ENCODE results near the gene CDKN2AIPNL.
"Not testable (repeated sequence)": the region's sequence is repeated elsewhere in the genome, so short reads cannot be mapped to it uniquely, and the experiment has no call there.

Gene CDKN2AIPNL

GRCh38 chr5:134437340-134437846, 25.7 kb upstream of the CDKN2AIPNL start:
- H3K4me1 ChIP-seq (ENCODE audit: control insufficient read depth, insufficient read depth, low read length) = peaks cover 49% of the 10 kb centered on the region

GRCh38 chr5:134436523-134437339, 25.1 kb upstream of the CDKN2AIPNL start:
- H3K36me3 ChIP-seq (ENCODE audit: insufficient read depth, low read length) = no peaks in the 10 kb centered on the region
- peak overlapping the region; percentile 29 for H3K4me3 ChIP-seq (ENCODE audit: low read length)
- no peaks in the 10 kb centered on the region for H3K9me3 ChIP-seq (replicated peaks; ENCODE audit: low read length)
- peak overlapping the region; percentile 67 for H3K4me2 ChIP-seq (ENCODE audit: low read length)
- no peaks in the 10 kb centered on the region for H3K27me3 ChIP-seq (ENCODE audit: control insufficient read depth, insufficient read depth, low read length)
- H3K9ac ChIP-seq (ENCODE audit: low read depth, low read length) = peak overlapping the region; percentile 71
- H3K4me1 ChIP-seq (ENCODE audit: control insufficient read depth, insufficient read depth, low read length) = peaks cover 49% of the 10 kb centered on the region

More at GRCh38 chr5:134437340-134437846, 25.7 kb upstream of the CDKN2AIPNL start:
- no peaks in the 10 kb centered on the region for H3K9me3 ChIP-seq (replicated peaks; ENCODE audit: low read length)
- H3K27me3 ChIP-seq (ENCODE audit: control insufficient read depth, insufficient read depth, low read length) = no peaks in the 10 kb centered on the region
- no peaks in the 10 kb centered on the region for H3K36me3 ChIP-seq (ENCODE audit: insufficient read depth, low read length)
- no peak overlapping the region for H3K4me3 ChIP-seq (ENCODE audit: low read length)
- peak overlapping the region; percentile 67 for H3K4me2 ChIP-seq (ENCODE audit: low read length)
- peak overlapping the region; percentile 71 for H3K9ac ChIP-seq (ENCODE audit: low read depth, low read length)

- Histone ChIP-seq H3K9ac (ENCODE audit: low read depth, low read length) (peak overlapping the region; percentile 52), H3K27me3 (ENCODE audit: control insufficient read depth, insufficient read depth, low read length) (no peaks in the 10 kb centered on the region), H3K4me2 (ENCODE audit: low read length) (no peak overlapping the region), H3K36me3 (ENCODE audit: insufficient read depth, low read length) (no peaks in the 10 kb centered on the region), H3K9me3 (replicated peaks; ENCODE audit: low read length) (no peaks in the 10 kb centered on the region), H3K4me1 (ENCODE audit: control insufficient read depth, insufficient read depth, low read length) (peaks cover 49% of the 10 kb centered on the region), H3K4me3 (ENCODE audit: low read length) (no peak overlapping the region)
Measured at GRCh38 chr5:134435560-134435959, 23.9 kb upstream of the CDKN2AIPNL start.

GRCh38 chr5:134432677-134433359, 21.1 kb upstream of the CDKN2AIPNL start:
- H3K4me3 ChIP-seq (ENCODE audit: low read length) = no peak overlapping the region
- H3K9ac ChIP-seq (ENCODE audit: low read depth, low read length) = no peak overlapping the region
- peaks cover 29% of the 10 kb centered on the region for H3K4me1 ChIP-seq (ENCODE audit: control insufficient read depth, insufficient read depth, low read length)
- no peaks in the 10 kb centered on the region for H3K27me3 ChIP-seq (ENCODE audit: control insufficient read depth, insufficient read depth, low read length)
- H3K36me3 ChIP-seq (ENCODE audit: insufficient read depth, low read length) = no peaks in the 10 kb centered on the region
- H3K9me3 ChIP-seq (replicated peaks; ENCODE audit: low read length) = no peaks in the 10 kb centered on the region
- H3K4me2 ChIP-seq (ENCODE audit: low read length) = no peak overlapping the region

- no peak overlapping the region for H3K4me2 ChIP-seq (ENCODE audit: low read length)
- peaks cover 22% of the 10 kb centered on the region for H3K4me1 ChIP-seq (ENCODE audit: control insufficient read depth, insufficient read depth, low read length)
Measured at GRCh38 chr5:134432174-134432573, 20.5 kb upstream of the CDKN2AIPNL start.

GRCh38 chr5:134430001-134430569, 18.4 kb upstream of the CDKN2AIPNL start:
- Histone ChIP-seq H3K9me3 (replicated peaks; ENCODE audit: low read length) (no peaks in the 10 kb centered on the region), H3K4me2 (ENCODE audit: low read length) (no peak overlapping the region), H3K27me3 (ENCODE audit: control insufficient read depth, insufficient read depth, low read length) (no peaks in the 10 kb centered on the region), H3K4me3 (ENCODE audit: low read length) (no peak overlapping the region), H3K9ac (ENCODE audit: low read depth, low read length) (no peak overlapping the region), H3K36me3 (ENCODE audit: insufficient read depth, low read length) (no peaks in the 10 kb centered on the region), H3K4me1 (ENCODE audit: control insufficient read depth, insufficient read depth, low read length) (peaks cover 1% of the 10 kb centered on the region)

More at GRCh38 chr5:134432174-134432573, 20.5 kb upstream of the CDKN2AIPNL start:
- Histone ChIP-seq H3K27me3 (ENCODE audit: control insufficient read depth, insufficient read depth, low read length) (no peaks in the 10 kb centered on the region), H3K9ac (ENCODE audit: low read depth, low read length) (no peak overlapping the region), H3K4me3 (ENCODE audit: low read length) (no peak overlapping the region), H3K9me3 (replicated peaks; ENCODE audit: low read length) (no peaks in the 10 kb centered on the region), H3K36me3 (ENCODE audit: insufficient read depth, low read length) (no peaks in the 10 kb centered on the region)

- no peaks in the 10 kb centered on the region for H3K36me3 ChIP-seq (ENCODE audit: insufficient read depth, low read length)
- no peaks in the 10 kb centered on the region for H3K27me3 ChIP-seq (ENCODE audit: control insufficient read depth, insufficient read depth, low read length)
- H3K4me3 ChIP-seq (ENCODE audit: low read length) = no peak overlapping the region
- H3K4me1 ChIP-seq (ENCODE audit: control insufficient read depth, insufficient read depth, low read length) = no peaks in the 10 kb centered on the region
- no peak overlapping the region for H3K9ac ChIP-seq (ENCODE audit: low read depth, low read length)
- H3K9me3 ChIP-seq (replicated peaks; ENCODE audit: low read length) = no peaks in the 10 kb centered on the region
- H3K4me2 ChIP-seq (ENCODE audit: low read length) = no peak overlapping the region
Measured at GRCh38 chr5:134427540-134428041, 15.9 kb upstream of the CDKN2AIPNL start.

GRCh38 chr5:134426361-134426760, 14.7 kb upstream of the CDKN2AIPNL start:
- no peaks in the 10 kb centered on the region for H3K9me3 ChIP-seq (replicated peaks; ENCODE audit: low read length)
- H3K36me3 ChIP-seq (ENCODE audit: insufficient read depth, low read length) = no peaks in the 10 kb centered on the region
- no peak overlapping the region for H3K9ac ChIP-seq (ENCODE audit: low read depth, low read length)
- no peak overlapping the region for H3K4me2 ChIP-seq (ENCODE audit: low read length)
- H3K4me1 ChIP-seq (ENCODE audit: control insufficient read depth, insufficient read depth, low read length) = no peaks in the 10 kb centered on the region
- no peaks in the 10 kb centered on the region for H3K27me3 ChIP-seq (ENCODE audit: control insufficient read depth, insufficient read depth, low read length)
- H3K4me3 ChIP-seq (ENCODE audit: low read length) = no peak overlapping the region

GRCh38 chr5:134423376-134423775, 11.7 kb upstream of the CDKN2AIPNL start:
- no peak overlapping the region for H3K9ac ChIP-seq (ENCODE audit: low read depth, low read length)
- H3K4me3 ChIP-seq (ENCODE audit: low read length) = no peak overlapping the region
- no peaks in the 10 kb centered on the region for H3K4me1 ChIP-seq (ENCODE audit: control insufficient read depth, insufficient read depth, low read length)
- no peaks in the 10 kb centered on the region for H3K9me3 ChIP-seq (replicated peaks; ENCODE audit: low read length)
- no peaks in the 10 kb centered on the region for H3K27me3 ChIP-seq (ENCODE audit: control insufficient read depth, insufficient read depth, low read length)
- H3K4me2 ChIP-seq (ENCODE audit: low read length) = no peak overlapping the region
- no peaks in the 10 kb centered on the region for H3K36me3 ChIP-seq (ENCODE audit: insufficient read depth, low read length)

- Histone ChIP-seq H3K4me2 (ENCODE audit: low read length) (no peak overlapping the region), H3K4me3 (ENCODE audit: low read length) (no peak overlapping the region), H3K9ac (ENCODE audit: low read depth, low read length) (no peak overlapping the region), H3K27me3 (ENCODE audit: control insufficient read depth, insufficient read depth, low read length) (no peaks in the 10 kb centered on the region), H3K9me3 (replicated peaks; ENCODE audit: low read length) (no peaks in the 10 kb centered on the region), H3K4me1 (ENCODE audit: control insufficient read depth, insufficient read depth, low read length) (no peaks in the 10 kb centered on the region), H3K36me3 (ENCODE audit: insufficient read depth, low read length) (no peaks in the 10 kb centered on the region)
Measured at GRCh38 chr5:134422791-134423365, 11.2 kb upstream of the CDKN2AIPNL start.

GRCh38 chr5:134421038-134421437, 9.4 kb upstream of the CDKN2AIPNL start:
- H3K27me3 ChIP-seq (ENCODE audit: control insufficient read depth, insufficient read depth, low read length); H3K4me2 ChIP-seq (ENCODE audit: low read length); H3K36me3 ChIP-seq (ENCODE audit: insufficient read depth, low read length); H3K9me3 ChIP-seq (replicated peaks; ENCODE audit: low read length); H3K4me3 ChIP-seq (ENCODE audit: low read length); H3K9ac ChIP-seq (ENCODE audit: low read depth, low read length); H3K4me1 ChIP-seq (ENCODE audit: control insufficient read depth, insufficient read depth, low read length): not testable (repeated sequence)
